ENCODE data around the gene TARP.

Gene TARP

DNA sequence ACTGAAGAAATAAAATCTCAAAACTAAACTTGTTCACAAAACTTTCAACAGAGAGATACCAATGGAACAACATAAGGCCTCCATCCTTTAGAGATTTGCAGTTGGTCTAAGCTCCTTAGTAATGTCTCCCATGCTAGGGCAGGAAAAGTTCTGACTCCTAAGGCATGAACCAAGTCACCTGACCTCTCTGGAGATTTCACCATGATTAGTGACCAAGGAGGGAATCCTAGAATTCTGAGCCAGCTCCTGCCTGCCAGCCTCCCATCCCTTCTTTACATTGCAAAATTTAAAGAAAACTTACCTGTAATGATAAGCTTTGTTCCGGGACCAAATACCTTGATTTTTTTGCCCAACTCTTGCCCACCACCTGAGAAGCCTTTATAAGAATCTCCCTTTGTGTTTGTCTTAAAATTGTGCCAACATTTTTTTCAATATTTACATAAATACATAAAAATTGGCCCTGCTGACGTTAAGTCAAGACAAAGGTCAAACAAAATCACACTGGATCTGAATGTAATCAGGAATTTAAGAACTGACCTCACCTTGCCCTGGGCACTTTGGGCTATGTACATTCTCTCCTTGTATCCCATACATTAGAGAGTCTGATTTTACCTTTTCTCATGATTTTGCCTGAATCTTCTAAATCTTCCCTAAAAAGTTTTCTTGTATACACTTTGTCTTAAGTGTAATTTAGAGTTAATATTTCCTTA, at the start of gene TARP:
TSS of gene TARP (minus strand) at position 351 of the 710 bp plus-strand sequence.
- no peak for DNase-seq

DNA sequence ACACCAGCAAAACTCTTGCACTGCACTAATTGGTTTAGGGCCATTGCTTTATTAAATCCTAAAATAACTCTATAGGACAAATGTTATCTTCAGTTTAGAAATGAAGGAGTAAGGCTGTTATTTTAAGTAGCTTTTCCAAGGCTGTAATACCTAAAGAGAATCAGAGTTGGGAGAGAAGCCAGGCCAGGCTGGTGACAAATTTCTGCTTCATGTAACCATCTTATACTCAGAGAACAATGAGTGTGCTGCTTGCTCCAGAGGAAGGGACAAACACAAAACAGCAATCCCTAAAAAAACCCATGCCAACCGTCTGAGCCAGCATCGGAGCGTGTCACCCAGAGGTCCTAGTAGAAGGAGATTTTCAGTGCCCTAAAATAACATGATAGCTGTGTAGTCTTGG, 49.7 kb upstream of the TARP start:
- DNase-seq, result no peak

DNA sequence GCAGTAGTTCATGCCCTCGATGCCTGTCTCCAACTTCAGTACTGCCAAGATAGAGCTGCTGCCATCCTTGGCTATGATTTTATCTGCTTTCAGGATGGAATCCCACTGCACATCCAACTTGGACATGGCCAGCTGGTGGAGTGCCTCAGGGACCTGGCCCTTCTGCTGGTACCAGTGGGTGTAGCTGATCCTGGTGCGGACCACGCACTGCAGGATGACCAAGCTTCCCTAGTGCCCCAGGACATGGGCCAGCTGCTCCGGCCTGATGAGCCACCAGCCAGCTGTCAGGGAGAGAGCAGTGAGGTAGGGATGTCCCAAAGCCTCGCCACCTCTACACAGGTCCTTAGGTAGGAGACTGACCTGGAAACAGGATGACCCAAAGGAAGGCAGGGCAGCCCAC, 49.0 kb upstream of the TARP start:
- DNase-seq, result no peak

DNA sequence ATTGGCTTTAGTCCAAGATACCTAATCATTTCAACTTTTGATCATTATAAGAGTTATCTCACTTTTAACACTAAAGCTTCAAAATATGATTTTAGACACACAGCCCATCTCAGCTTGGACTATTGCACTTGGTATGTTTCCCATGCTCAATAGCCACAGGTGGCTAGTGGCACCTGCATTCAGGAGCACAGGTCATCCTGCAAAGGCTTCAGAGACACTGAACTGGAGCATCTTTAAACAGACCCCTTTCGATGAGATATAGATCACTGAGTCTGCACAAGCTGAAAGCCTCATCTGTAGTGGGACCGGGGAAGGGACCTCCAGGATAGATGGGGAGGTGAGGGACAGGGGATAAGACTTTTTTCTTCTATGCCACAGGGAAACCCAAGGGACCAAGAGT, 48.5 kb upstream of the TARP start:
- DNase-seq, result no peak

DNA sequence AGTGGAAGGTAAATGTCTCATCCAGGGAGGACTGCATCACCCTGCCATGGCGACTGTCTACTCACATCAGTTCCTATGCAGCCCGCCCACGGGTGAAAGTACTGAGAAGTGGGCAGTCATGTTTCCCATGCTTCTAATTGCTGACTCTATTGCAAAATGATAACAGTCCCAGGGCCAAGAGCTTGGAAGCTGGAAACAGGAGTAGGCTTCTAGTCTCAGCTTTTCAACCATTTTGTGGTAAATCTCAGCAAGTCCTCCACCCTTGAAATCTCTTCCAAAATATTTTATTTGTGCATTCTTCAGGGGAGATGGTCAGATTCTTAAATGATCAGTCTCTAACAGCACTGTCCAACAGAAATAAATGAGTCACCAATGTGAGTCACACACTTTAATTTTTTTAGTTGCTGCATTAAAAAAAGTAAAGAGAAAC, 48.1 kb upstream of the TARP start:
- peak; percentile 80 for DNase-seq

DNA sequence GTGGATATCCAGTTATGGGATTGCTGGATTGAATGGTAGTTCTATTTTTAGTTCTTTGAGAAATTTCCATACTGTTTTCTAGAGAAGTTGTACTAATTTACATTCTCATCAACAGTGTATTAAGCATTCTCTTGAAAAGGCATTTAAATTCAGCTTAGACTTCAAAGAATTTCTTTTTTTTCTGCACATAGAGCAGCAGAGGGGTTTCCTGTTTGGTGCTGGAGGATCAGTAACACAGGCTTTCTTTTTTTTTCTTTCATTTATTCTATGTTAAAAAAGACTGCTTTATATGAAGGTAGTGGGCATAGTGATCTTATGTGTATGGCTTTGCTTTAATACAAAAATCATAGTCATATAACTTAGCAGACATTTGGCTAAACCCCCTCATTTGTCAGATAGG, 47.6 kb upstream of the TARP start:
- no peak for DNase-seq

DNA sequence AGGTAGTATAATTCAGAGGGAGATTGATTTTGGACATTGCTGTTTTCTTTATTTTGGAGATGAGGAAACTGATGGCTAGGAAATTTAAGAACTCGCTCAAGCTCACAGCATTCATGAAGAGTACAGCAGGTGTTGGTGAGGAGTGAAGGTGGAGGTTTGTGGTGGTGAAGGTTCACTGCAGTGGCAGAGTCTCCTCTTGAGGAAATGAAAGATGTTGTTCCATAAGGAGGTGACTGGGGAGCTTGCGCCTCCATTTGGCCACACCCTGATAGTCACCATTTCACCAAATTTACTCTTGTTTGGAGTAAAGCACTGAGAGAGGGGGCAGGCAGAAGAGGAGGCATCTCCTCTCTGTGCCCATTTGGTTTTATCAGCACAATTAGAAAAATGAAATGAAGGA, 46.4 kb upstream of the TARP start:
- DNase-seq, result no peak

DNA sequence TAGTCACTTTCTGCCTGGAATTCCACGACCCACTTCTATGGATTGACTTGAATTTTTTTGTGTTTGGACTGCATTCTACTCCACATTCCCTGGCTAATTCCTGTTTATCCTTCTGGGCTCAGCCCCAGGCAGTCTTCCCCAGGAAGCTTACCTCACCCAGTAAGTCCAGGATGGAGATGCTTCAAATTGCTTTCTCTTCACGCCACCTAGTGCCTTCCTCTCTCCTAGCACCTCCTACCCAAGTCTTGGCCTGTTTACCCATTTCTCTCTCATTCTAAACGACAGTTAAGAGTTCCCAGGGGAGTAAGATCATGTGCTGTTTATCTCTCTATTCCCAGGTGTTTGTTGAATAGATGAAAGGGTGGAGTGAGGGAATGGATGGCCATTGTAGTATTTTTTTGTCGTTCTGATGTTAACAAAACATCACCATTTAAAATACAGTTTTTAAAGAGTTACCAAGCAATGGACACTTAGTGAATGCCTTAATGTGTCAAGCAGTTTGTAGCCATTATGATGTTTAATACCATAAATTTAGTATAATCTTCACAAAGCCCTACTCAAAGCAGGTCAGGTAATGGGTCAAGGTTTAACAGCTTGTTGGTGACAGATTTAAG, 45.5 kb upstream of the TARP start:
- DNase-seq, result peak; percentile 85

DNA sequence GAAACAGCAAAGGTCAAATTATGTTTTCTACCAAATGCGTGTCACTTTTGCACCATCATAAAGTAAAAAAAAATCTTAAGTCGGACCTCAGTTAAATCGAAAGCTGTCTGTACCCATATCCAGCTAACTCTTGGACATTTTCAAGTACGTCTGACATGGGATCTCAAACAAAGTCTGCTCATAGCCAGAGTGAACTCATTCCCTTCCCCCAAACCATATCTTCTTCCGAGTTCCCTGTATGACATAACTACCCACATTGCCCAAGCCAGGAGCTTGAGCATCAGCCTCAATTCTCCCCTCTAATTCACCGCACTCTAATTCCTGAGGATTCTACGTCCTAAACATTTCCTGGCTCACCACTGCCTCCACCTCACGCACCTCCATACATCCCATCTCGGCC, 44.8 kb upstream of the TARP start:
- DNase-seq, result no peak

DNA sequence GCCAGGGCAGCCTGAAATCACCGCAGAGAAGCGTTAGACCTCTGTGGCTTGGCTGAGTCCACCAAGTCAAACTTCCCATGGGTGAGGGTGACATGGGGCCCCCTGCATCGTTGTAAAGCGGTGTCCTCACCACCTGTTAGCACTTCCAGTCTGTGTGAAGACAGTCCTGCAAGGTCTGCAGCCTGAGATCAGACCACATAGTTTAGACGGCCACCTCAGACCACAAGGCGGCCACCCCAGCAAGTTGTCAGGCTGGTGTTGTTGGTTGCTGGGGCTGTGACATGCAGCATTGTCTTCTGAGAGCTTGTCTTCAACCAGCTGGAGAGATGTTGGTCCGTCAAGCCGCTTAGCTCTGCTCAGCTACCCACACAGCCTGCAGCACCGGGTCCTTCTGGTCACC, 44.1 kb upstream of the TARP start:
- no peak for DNase-seq

DNA sequence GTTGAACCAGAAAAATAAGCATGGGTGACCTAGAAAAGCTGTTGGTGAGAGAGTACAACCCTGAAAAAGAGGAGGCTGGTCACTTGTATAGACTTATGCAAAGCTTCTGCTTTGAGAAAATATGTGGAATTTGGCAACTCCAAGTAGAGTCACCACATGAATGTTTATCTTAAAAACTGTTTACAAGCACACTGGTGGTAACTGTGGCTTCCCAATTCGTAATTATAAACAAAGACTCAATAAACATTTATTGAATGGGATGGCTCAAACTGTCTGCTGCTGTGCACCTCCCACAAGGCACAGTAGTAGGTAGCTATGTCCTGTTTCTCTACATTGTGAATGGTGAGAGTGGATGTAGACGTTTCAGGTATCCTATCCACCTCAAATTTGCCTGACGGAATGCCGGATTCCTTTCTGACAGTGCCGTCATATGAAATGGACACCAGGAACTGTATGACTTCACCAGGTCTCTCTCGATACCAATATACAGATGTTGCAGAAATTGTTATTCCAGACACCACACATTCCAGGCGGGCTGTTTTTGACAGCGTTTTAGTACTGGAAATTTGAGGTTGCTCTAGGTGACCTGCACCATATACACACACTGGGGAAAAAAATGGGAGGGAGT, 43.4 kb upstream of the TARP start:
- no peak for DNase-seq

DNA sequence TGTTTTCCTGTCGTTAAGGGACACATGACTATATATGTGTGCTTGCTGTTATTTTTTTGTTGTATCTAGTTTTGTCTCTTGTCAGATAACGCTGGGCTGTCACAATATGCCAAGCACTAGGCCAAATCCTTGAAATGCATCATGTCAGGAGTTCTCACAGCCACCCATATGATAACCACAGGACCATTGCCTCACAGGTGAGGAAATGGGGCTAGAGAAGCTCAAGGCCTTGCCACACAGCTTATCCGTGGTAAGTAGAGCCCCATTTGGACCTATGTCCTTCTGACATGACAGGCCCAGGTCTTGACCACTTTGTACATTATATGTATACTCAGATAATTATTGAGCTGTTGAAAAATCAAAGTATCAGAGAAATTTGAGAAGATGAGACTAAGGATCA, 42.0 kb upstream of the TARP start:
- no peak for DNase-seq

DNA sequence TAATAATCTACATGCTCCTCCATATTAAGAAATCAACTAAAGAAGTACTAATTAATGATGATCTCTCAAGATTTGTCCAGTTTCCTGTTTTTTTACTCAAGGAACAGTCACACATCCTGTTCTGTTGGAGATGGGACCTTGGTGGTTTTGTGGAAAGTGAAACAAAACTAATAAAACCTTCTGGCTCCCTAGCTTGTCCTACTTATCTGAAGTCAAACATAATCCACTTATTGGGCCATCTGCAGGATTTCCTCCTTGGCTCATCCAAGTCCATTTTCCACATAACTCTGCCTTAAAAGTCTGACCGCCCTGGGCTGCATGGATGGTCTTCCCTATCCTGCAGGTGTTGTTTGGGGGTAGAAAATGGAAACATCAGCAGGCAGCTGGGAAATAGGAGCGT, 39.4 kb upstream of the TARP start:
- no peak for DNase-seq

DNA sequence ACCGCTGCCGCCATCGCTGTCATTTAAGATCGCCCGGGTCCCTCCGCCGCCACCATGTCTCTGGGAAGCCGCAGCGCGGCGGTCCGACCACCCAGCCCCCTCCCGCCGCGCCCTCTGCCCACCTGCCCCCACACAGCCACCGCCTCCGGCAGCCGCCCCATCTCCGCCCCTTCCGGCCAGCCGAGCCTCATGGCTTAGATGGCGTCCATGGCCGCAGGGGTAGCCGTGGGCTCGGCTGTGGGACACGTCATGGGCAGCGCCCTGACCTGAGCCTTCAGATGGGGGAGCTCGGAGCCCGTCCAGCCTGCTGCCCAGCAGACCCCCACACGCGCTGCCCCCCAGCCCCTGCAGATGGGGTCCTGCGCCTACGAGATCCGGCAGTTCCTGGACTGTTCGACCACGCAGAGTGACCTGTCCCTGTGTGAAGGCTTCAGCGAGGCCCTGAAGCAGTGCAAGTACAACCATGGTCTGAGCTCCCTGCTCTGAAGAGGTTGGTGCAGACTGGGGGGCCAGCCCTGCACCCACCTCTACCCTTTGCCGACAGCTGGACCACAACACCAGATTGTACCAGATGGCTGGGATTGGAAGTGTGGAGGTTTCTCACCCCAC, 38.0 kb upstream of the TARP start:
- DNase-seq, result no peak

DNA sequence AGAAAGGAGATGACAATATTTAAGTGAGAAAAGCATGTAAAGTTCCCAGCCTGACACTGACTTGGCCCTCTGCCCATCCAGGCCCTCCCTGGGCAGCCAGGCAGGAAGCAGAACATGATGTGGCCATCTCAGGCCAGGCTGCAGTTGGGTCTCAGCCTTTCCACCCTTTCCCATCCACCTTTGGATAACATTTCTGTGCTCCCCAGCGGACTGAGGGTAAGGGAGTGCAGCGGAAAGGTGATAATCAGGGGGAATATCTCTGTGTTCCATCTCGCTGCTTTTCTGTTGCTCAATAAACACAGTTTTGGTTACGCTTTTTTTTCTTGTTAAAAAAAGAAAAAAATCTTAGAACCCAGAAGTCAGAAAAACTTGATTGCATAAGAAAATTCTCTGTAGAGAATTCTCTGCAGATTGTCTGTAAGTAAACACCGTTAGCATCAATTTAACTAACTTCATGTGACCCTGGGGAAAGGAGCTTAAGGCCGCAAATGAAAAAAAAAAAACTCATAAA, 37.2 kb upstream of the TARP start:
- no peak for DNase-seq

DNA sequence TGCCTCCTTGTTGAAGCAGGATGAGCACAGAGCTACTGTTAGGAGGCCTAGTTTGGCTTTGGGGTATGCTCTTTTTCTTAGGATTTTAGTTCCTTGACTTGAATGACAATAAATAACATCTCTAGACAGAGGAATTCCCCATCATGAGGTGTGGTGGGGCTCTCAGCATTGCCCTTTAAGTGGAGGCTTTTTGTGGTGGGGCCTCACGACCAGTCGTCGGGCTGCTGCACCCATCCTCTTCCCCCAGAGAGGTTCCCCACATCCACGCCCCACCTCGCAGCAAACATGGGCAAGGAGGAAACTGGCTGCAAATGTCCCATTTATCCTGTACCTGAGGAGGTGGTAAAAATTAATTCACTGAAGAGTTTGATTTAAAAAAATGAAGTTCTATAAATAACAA, 36.1 kb upstream of the TARP start:
- DNase-seq, result no peak

DNA sequence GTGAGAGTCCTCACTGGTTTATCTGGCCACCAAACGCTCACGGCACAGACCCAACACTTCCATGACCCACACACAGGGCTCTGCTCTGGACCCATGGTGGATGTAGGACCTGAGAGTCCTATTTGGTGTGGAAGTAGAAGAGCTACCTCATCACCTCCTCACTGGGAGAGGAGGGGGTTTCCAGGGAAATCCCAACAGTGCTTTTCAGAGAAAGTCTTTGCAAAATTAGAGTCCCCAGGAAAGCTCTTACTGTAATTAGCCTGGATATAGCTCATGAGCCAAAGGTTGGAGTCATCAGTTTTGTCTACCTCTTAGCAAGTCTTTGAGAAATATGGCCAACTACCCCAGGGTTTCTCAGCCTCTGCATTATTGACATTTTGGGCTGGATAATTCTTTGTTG, 34.7 kb upstream of the TARP start:
- DNase-seq, result no peak

DNA sequence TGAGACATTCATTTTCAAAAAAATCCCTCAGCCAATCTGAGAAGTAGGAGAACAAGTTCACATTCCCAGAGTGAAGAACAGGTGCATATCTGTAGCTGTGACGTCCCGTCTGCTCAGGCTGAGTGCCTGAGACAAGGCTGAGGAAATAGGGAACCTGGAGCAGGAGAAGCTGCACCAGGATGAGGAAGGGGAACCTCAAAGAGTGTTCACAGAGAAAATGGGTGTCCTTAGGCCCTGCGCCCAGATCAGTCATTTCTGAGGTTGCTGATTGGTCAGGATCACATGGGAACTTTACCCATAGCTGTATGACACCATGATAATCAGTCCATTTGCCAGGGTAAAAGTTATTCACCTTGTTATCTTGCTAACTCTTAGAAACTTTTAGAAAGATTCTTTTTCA, 34.2 kb upstream of the TARP start:
- DNase-seq, result no peak

DNA sequence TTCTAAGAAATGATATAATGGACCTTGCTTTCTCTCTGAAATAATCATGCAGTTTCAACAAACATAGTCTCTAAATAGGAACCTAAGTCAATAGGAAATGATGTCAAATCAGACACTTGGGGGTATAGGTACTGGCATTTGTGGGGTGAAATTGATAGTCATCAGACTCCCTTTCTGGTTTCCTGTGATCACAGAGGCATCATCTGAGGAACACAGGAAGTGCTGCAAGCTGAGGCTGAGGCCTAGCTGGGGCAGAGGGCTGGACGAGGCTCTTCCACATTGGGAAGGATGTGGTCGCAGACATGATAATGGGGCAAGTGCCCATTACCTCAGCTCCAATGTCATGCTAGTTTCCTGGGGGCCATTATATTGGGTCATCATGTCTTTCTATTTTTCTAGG, 33.5 kb upstream of the TARP start:
- no peak for DNase-seq

DNA sequence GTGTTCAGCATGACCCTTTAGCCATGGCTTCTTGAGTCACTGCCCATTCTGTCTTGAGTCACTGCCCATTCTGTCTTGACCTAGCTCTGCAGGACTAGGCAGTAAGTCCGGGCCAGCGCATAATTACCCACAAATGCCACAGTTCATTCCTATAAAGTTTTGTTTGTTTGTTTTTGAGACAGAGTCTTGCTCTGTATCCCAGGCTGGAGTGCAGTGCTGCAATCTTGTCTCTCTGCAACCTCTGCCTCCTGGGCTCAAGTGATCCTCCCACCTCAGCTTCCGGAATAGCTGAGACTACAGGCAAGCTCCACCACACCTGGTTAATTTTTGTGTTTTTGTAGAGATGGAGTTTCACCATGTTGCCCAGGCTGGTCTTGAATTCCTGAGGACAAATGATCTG, 32.7 kb upstream of the TARP start:
- DNase-seq, result no peak

DNA sequence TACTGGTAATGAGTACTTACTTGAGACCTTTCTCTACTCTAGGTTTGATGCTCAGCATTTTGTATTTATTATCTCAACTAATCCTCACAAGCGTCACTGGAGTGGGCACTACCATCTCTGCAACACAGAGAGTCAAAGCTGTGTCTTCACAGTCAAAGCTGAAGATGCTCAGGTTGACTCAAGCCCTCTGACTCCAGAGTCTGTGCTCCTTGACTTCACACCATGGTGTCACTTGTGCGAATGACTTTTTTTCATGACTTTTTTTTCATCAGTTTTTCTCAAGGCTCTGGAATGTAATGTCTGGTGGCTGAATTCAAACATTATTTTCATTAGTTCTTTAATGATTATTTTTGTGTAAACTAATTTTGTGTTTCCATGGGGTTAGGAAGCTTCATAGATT, 30.4 kb upstream of the TARP start:
- no peak for DNase-seq

DNA sequence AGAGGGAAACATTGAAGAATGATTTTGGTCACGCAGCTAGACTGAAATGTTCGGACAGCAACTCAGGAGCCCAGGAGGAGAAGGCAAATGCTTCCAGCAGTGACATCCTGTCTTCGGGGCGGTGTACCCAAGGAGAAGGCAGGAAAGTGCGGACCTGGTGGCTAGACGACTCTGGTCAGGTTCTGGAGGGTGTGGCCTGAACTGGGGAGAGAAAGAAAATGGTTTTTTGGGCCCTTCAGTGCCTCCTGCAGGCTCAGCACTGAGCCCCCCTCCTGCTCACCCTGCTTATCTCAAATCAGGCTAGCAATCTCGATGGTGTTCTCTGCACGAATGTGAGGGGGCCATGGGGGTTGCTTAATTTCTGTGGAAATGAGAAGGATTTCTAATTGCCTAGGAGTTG, 26.7 kb upstream of the TARP start:
- DNase-seq, result no peak

DNA sequence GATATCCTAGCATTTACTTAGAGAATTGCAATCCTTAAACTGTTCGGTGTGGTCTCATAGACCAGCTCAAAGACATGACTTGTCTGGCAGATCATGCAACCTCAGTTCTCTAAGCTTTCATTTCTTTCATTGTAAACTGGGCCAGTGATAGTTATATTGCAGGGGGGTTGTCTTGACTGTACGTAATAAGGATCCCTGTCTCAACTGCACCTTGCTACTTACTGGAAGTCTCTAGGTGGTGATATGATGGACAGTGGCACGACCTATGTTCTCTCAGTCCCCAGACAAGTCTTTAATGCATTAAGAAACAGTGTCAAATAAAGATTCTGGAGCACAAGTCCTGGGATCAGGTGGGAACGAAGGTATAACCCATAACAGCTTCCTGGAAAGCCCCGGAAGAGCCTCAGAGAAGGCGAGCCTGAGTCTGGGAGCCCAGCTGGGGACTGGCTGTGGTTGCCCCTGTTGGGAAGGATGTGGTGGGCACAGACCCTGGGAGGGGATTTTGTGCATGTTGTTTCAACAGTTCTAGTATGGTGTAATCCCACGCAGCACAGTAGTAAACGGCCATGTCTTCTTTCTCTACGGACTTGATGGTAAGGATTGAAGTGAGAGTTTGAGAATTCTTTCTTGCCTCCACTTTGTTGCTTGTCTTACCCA, 26.0 kb upstream of the TARP start:
- DNase-seq, result no peak
